K562 (cell line): ENCODE data around the gene MCM7. TPM values are rescaled to one million over a fixed set of nuclear protein-coding genes. Genes with fewer than 3 reads are reported as not detected.

Experiments
- ATAC-seq: fragments of 200-7000 bp; cut with Tn5 transposase; 3 replicates; pipeline ENCODE4 v1.9.1; 2020; ENCODE audit warnings: moderate library complexity
- BruUV-seq: library from RNA; stranded (reverse); fragments of 400-500 nt; replicated peaks from 2 replicates; lab custom pipeline; 2021; lab: Mats Ljungman, UMichigan
- CTCF ChIA-PET: fragments of 300-600 bp; formaldehyde crosslinking; extraction: SDS; loops from one replicate; lab custom pipeline; 2021; ENCODE audit warnings: low intra/inter-chr PET ratio; lab: Yijun Ruan, JAX
- POLR2A ChIA-PET: fragments of 300-600, 350-650 bp; sonication (Branson Sonifier 250); formaldehyde crosslinking; extraction: SDS; loops from one replicate; lab custom pipeline; 2021; ENCODE audit warnings: antibody characterized with exemption, inconsistent platforms; lab: Yijun Ruan, JAX
- DNase-seq, 4 experiments: peaks; one replicate each; pipeline versions ENCODE4 v3.0.0 to v3.0.0-alpha.2; 2011 to 2018; ENCODE audit warnings: low spot score in 3 of 4, mixed read lengths in 3 of 4; ENCODE audit errors: extremely low read depth in 1 of 4
- FAIRE-seq: peaks from 2 replicates; lab custom pipeline; 2011; peaks lifted over from hg19 to GRCh38; lab: Jason Lieb, UNC
- H2AFZ ChIP-seq: 2 replicates; pipeline ENCODE4 v1.6.0; 2011; ENCODE audit warnings: low read depth, low read length, control low read depth, inconsistent platforms
- H3K27ac ChIP-seq: fragments of 200-600 bp; 3 replicates; pipeline ENCODE4 v1.8.0; 2011; ENCODE audit warnings: low read depth, mild to moderate bottlenecking, control low read depth, inconsistent platforms, low read length, moderate library complexity, mixed read lengths; ENCODE audit errors: extremely low read depth
- H3K27me3 ChIP-seq, 2 experiments: fragments of 300-600 bp in 1 of 2; 2 replicates in 1 of 2; 3 replicates in 1 of 2; pipeline versions ENCODE4 v1.6.0 to v1.8.0; 2011; ENCODE audit warnings: inconsistent platforms in 2 of 2, low read length in 2 of 2, mild to moderate bottlenecking in 1 of 2, mixed read lengths in 1 of 2, moderate library complexity in 1 of 2; ENCODE audit not compliant: control insufficient read depth in 2 of 2, insufficient read depth in 2 of 2
- H3K36me3 ChIP-seq: fragments of 300-600 bp; 3 replicates; pipeline ENCODE4 v1.8.0; 2011; ENCODE audit warnings: mild to moderate bottlenecking, low read length, inconsistent platforms; ENCODE audit not compliant: control insufficient read depth, insufficient read depth
- H3K4me1 ChIP-seq, 2 experiments: fragments of 200-600 bp in 1 of 2; replicated peaks in 1 of 2; 2 replicates in 1 of 2; 3 replicates in 1 of 2; pipeline versions ENCODE4 v1.5.1 to v1.8.0; 2011; ENCODE audit warnings: inconsistent platforms in 2 of 2, low read length in 2 of 2, mild to moderate bottlenecking in 1 of 2, mixed read lengths in 1 of 2, moderate library complexity in 1 of 2; ENCODE audit not compliant: control insufficient read depth in 2 of 2, insufficient read depth in 2 of 2
- H3K4me2 ChIP-seq: 2 replicates; pipeline ENCODE4 v1.6.1; 2011; ENCODE audit warnings: low read length, control low read depth, inconsistent platforms, mixed read lengths; ENCODE audit not compliant: insufficient read depth
- H3K4me3 ChIP-seq: fragments of 200-600 bp; sonication (generic), shearing (Covaris generic); 2 replicates; pipeline ENCODE4 v1.5.1; 2016; ENCODE audit warnings: control low read depth, inconsistent platforms
- H3K79me2 ChIP-seq: fragments of 200-600 bp; 3 replicates; pipeline ENCODE4 v1.8.0; 2011; ENCODE audit warnings: low read length, inconsistent platforms; ENCODE audit not compliant: control insufficient read depth, insufficient read depth
- H3K9ac ChIP-seq, 2 experiments: 2 replicates each; pipeline versions ENCODE4 v1.6.0 to v1.6.1; 2011; ENCODE audit warnings: low read depth in 2 of 2, low read length in 2 of 2, control low read depth in 1 of 2, inconsistent platforms in 1 of 2, mild to moderate bottlenecking in 1 of 2, mixed read lengths in 1 of 2; ENCODE audit not compliant: insufficient read depth in 1 of 2
- H3K9me1 ChIP-seq: one replicate; pipeline ENCODE4 v1.6.0; 2011; ENCODE audit warnings: inconsistent platforms, mild to moderate bottlenecking, low read length, moderate library complexity; ENCODE audit not compliant: control insufficient read depth, insufficient read depth
- H3K9me3 ChIP-seq: replicated peaks from 2 replicates; pipeline ENCODE4 v1.5.1; 2011; ENCODE audit warnings: low read depth, low read length, inconsistent platforms; ENCODE audit not compliant: control insufficient read depth, insufficient read depth
- H4K20me1 ChIP-seq: replicated peaks from 2 replicates; pipeline ENCODE4 v1.6.1; 2011; ENCODE audit warnings: low read length, inconsistent platforms, mixed read lengths; ENCODE audit not compliant: control insufficient read depth, insufficient read depth
- ATF1 ChIP-seq, 2 experiments: fragments of 450-650 bp in 1 of 2; IDR thresholded peaks; 2 replicates each; pipeline ENCODE4 v1.6.1; 2016; ENCODE audit warnings: missing compliant biosample characterization in 1 of 2, missing genetic modification characterization in 1 of 2
- CHD2 ChIP-seq: IDR thresholded peaks from 2 replicates; pipeline ENCODE4 v1.6.1; 2011; ENCODE audit warnings: low read depth, low read length
- ESRRA ChIP-seq: fragments of 450-650 bp; IDR thresholded peaks from 2 replicates; pipeline ENCODE4 v1.6.1; 2014; ENCODE audit warnings: low read depth, mild to moderate bottlenecking, moderate library complexity, borderline replicate concordance
- KLF10 ChIP-seq: fragments of 250-450 bp; sonication (Bioruptor Pico); IDR thresholded peaks from 2 replicates; pipeline ENCODE4 v1.6.1; 2021; ENCODE audit warnings: matching md5 sums
- PHF20 ChIP-seq: fragments of 450-650 bp; IDR thresholded peaks from 2 replicates; pipeline ENCODE4 v1.6.1; 2018; ENCODE audit not compliant: partially characterized antibody
- RBBP5 ChIP-seq: fragments of 200-600 bp; sonication (generic); IDR thresholded peaks from 2 replicates; pipeline ENCODE4 v1.6.1; 2012; ENCODE audit warnings: borderline replicate concordance, mild to moderate bottlenecking, low read length, control low read depth, inconsistent platforms; ENCODE audit not compliant: insufficient read depth, poor library complexity, severe bottlenecking
- RHOXF2B ChIP-seq: fragments of 250-450 bp; sonication (Bioruptor Pico); conservative IDR thresholded peaks from 2 replicates; pipeline ENCODE4 v1.5.1; 2021
- TGIF2 ChIP-seq: sonication (generic); formaldehyde crosslinking; IDR thresholded peaks from 2 replicates; pipeline ENCODE4 v1.8.1; 2022; ENCODE audit warnings: mild to moderate bottlenecking, missing genetic modification reagents, moderate library complexity
- ZNF589 ChIP-seq: fragments of 200-800 bp; sonication (Bioruptor generic); IDR thresholded peaks from 2 replicates; pipeline ENCODE4 v1.6.1; 2016; ENCODE audit warnings: low read depth, missing genetic modification characterization, missing compliant biosample characterization
- WGBS: fragments of 100-300 bp; shearing (Covaris generic); methylation state at CpG from one replicate; pipeline ENCODE4 v1.1.6; 2016; ENCODE audit warnings: low coverage, mixed read lengths; ENCODE audit not compliant: insufficient coverage; ENCODE audit errors: missing lambda C conversion rate; 5-methylcytosine and 5-hydroxymethylcytosine counted together
- in situ Hi-C: fragments of 300-500 bp; cut with MboI; formaldehyde crosslinking; loops from 4 replicates; pipeline ENCODE4 v1.15.0; 2018; ENCODE audit warnings: inconsistent platforms, mixed read lengths
- intact Hi-C: fragments of 100-400 bp; cut with micrococcal nuclease; formaldehyde crosslinking; loops from 2 replicates; pipeline ENCODE4 v1.14.2; 2022
- polyA plus RNA-seq, 8 experiments: library from polyadenylated mRNA; depleted of rRNA in 4 of 8; stranded (reverse) in 5 of 8; unstranded in 3 of 8; fragments of >200 nt; fragmentation: Nextera tagmentation in 2 of 8; fragmentation: Illumina TruSeq in 1 of 8; extraction: Ambion mirVana in 2 of 8; extraction: Trizol in 1 of 8; gene quantifications; 2 replicates each; pipeline versions ENCODE4 v1.2.1 to v1.2.3, GENCODE V29; 2011 to 2014; ENCODE audit warnings: inconsistent platforms in 1 of 8, missing spikeins in 1 of 8
- total RNA-seq, 7 experiments: library from RNA; depleted of rRNA in 6 of 7; stranded (reverse); fragments of >200 nt in 6 of 7; fragmentation: Illumina TruSeq in 2 of 7; extraction: Trizol in 2 of 7; gene quantifications; 2 replicates each; pipeline versions ENCODE4 v1.2.1 to v1.2.3, GENCODE V29; 2011 to 2021; ENCODE audit warnings: low replicate concordance in 1 of 7
- TF ChIP-seq, protein P1 (sequence below), 2 experiments: fragments of 450-650 bp; IDR thresholded peaks; 2 replicates each; pipeline ENCODE4 v1.6.1; 2016; ENCODE audit warnings: mild to moderate bottlenecking in 2 of 2, borderline replicate concordance in 1 of 2, low read depth in 1 of 2, moderate library complexity in 1 of 2
- TF ChIP-seq, protein P2 (sequence below), 2 experiments: fragments of 450-650 bp in 1 of 2; sonication (generic) in 1 of 2; formaldehyde crosslinking in 1 of 2; IDR thresholded peaks in 1 of 2; conservative IDR thresholded peaks in 1 of 2; 2 replicates each; pipeline versions ENCODE4 v1.6.1 to v1.8.1; 2016 to 2023; ENCODE audit warnings: mild to moderate bottlenecking in 2 of 2, moderate library complexity in 2 of 2, inconsistent platforms in 1 of 2, missing genetic modification reagents in 1 of 2

MCM7 gene
- total and polyA plus RNA-seq, 9 of the 15 experiments (the other 6 are each of a cell fraction or from before 2014, with no cell fraction given) = 329 to 856 (median 437) TPM

DNA sequence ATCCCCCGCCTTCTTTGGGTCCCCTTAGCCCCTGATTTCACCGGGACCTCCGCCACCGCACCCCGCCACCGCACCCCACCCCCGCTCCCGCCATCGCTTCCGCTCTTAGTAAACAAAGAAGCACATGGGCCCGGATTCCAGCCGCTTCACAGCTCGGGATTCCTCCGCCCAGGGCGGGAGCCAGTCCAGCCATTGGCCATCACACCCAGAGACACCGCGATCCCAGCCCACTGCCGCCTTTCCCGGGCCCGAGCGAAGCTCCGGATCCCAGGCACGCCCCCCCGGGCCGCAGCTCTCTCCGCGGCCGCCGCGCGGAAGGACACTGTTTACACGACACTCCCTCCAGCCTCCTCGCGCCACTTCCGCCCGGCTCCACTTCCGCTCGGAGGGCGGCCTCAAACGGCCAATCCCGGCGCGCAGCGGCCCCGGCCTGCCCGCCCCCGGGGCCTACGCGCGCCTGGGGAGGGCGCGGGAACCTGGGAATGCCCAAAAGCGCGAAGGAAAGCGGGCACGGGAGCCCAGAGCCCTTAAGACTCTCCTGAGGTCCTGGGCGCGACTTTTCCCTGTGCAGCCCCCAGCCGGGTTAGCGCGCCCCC is 679 bp downstream of the MCM7 start:
- peaks cover 56% of the 10 kb centered on the region for H3K79me2 ChIP-seq
- TF ChIP-seq ATF1 (CRISPR knock-in tag; IDR thresholded peaks at IDR 0.05) (no peak), ATF1 (tag; IDR thresholded peaks at IDR 0.05) (peak; percentile 93), TGIF2 (CRISPR knock-in tag) (peak; percentile 2; the same call in 1 of the 2 replicates), PHF20 (peak; percentile 91), CHD2 (peak; percentile 85), RBBP5 (peak; percentile 74), ZNF589 (no peak), ESRRA (peak; percentile 52), KLF10 (CRISPR knock-in tag) (no peak), RHOXF2B (CRISPR knock-in tag) (no peak)
- TF ChIP-seq, protein P1, sequence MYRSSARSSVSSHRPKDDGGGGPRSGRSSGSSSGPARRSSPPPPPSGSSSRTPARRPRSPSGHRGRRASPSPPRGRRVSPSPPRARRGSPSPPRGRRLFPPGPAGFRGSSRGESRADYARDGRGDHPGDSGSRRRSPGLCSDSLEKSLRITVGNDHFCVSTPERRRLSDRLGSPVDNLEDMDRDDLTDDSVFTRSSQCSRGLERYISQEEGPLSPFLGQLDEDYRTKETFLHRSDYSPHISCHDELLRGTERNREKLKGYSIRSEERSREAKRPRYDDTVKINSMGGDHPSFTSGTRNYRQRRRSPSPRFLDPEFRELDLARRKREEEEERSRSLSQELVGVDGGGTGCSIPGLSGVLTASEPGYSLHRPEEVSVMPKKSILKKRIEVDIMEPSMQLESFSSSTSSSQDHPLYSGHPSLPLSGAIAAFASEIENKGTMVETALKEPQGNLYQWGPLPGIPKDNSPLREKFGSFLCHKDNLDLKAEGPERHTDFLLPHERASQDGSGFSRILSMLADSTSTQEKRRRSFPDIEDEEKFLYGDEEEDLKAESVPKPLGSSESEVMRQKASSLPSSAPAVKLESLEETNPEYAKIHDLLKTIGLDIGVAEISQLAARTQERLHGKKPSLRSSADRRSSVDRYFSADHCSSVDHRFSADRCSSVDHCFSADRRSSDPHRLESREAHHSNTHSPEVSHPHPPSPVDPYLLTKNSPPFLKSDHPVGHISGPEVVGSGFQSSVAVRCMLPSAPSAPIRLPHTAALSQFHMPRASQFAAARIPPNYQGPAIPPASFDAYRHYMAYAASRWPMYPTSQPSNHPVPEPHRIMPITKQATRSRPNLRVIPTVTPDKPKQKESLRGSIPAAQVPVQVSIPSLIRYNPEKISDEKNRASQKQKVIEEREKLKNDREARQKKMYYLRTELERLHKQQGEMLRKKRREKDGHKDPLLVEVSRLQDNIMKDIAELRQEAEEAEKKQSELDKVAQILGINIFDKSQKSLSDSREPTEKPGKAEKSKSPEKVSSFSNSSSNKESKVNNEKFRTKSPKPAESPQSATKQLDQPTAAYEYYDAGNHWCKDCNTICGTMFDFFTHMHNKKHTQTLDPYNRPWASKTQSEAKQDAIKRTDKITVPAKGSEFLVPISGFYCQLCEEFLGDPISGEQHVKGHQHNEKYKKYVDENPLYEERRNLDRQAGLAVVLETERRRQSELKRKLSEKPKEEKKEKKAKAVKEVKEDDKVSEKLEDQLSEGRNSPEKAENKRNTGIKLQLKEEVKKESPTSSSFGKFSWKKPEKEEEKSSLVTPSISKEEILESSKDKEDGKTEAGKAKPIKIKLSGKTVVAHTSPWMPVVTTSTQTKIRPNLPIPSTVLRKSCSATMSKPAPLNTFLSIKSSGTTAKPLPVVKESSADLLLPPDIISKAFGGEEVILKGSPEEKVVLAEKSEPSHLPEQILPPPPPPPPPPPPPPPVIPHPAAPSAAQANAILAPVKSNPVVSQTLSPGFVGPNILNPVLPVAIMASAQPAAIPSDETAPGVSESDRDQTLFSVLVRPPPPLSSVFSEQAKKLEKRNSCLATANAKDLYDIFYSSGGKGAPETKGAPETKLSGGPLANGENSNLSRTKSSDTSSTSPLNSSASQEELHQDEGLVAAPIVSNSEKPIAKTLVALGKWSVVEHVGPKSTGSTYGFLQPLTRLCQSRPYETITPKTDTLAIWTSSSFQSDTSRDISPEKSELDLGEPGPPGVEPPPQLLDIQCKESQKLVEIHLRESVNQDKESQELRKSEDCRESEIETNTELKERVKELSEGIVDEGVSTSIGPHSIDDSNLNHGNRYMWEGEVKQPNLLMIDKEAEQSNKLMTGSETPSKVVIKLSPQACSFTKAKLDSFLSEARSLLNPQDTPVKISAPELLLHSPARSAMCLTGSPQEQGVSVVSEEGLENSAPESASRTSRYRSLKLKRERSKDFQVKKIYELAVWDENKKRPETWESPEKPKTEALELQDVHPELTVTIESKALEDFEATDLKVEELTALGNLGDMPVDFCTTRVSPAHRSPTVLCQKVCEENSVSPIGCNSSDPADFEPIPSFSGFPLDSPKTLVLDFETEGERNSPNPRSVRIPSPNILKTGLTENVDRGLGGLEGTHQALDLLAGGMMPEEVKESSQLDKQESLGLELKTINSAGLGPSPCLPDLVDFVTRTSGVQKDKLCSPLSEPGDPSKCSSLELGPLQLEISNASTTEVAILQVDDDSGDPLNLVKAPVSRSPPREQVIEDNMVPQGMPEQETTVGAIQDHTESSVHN (IDR thresholded peaks at IDR 0.05; ENCODE audit: borderline replicate concordance in 1 of 2, low read depth in 1 of 2) = peak in 1 of 2 experiments; percentile 28; a peak in 1 of 4 replicates
- TF ChIP-seq, protein P2, sequence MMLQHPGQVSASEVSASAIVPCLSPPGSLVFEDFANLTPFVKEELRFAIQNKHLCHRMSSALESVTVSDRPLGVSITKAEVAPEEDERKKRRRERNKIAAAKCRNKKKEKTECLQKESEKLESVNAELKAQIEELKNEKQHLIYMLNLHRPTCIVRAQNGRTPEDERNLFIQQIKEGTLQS (IDR thresholded peaks at IDR 0.05) = peak; percentile 60
- TF ChIP-seq, protein P2 (CRISPR knock-in tag; conservative IDR thresholded peaks at IDR 0.05) = no peak; the same call in 1 of the 2 replicates

More for the DNA sequence above, 679 bp downstream of the MCM7 start:
- H3K9me3 ChIP-seq = no peaks in the 10 kb centered on the region
- H2AFZ ChIP-seq = peak overlapping the region; percentile 91; the same call in 1 of the 2 replicates
- peak overlapping the region; percentile 98 for H3K4me3 ChIP-seq
- DNase-seq = peak; percentile 88 to 98 (median 92)
- H3K9me1 ChIP-seq = peaks cover 3% of the 10 kb centered on the region
- intact Hi-C loops (loop anchor here (1.0 to 2.0 kb wide), 3 partner anchors 18 to 27 kb away; partner anchors contain the start of genes CNPY4 and TAF6), in situ Hi-C loops (no loop called here)
- H3K9ac ChIP-seq = peak overlapping the region; percentile 99 to 100
- under 1% methylated on average over 61 of the region's 61 CpGs for WGBS
- CTCF ChIA-PET = no interaction called here
- peaks cover 68% of the 10 kb centered on the region for H3K36me3 ChIP-seq
- peak overlapping the region; percentile 92 for H3K4me2 ChIP-seq
- H3K27me3 ChIP-seq = no peaks in the 10 kb centered on the region
- peak overlapping the region; percentile 100 for H3K27ac ChIP-seq
- peaks cover 34% of the 10 kb centered on the region for H4K20me1 ChIP-seq
- no TSS peak for BruUV-seq
- H3K4me1 ChIP-seq = peaks cover 9 to 41% of the 10 kb centered on the region in 2 experiments; a peak in 4 of 5 replicates
- FAIRE-seq = peak; percentile 62
- POLR2A ChIA-PET = interaction anchor here (0.7 to 4.6 kb wide), 11 partner anchors 10 to 339 kb away, joined by 3 to 115 read pairs (median 5); partner anchors contain the start of genes COPS6, MBLAC1 and ZNF3
- ATAC-seq = peak; percentile 91
